ENCODE measurements around the gene SYDE1.

Gene SYDE1

GRCh38 chr19:15125232-15126067, 18.2 kb downstream of the SYDE1 start:
- DNase-seq, result peak; percentile 100

GRCh38 chr19:15126131-15126910, 19.1 kb downstream of the SYDE1 start:
- DNase-seq, result no peak

- DNase-seq, result no peak
Measured at GRCh38 chr19:15128162-15128770, 21.1 kb downstream of the SYDE1 start.

- peak; percentile 30 for DNase-seq
Measured at GRCh38 chr19:15129856-15130585, 22.8 kb downstream of the SYDE1 start.

- no peak for DNase-seq
Measured at GRCh38 chr19:15136234-15136954, 29.2 kb downstream of the SYDE1 start.

- no peak for DNase-seq
Measured at GRCh38 chr19:15137777-15138176, 30.6 kb downstream of the SYDE1 start.

- no peak for DNase-seq
Measured at GRCh38 chr19:15138427-15138826, 31.2 kb downstream of the SYDE1 start.

GRCh38 chr19:15141143-15141542, 33.9 kb downstream of the SYDE1 start:
- no peak for DNase-seq

GRCh38 chr19:15142313-15142712, 35.1 kb downstream of the SYDE1 start:
- no peak for DNase-seq

GRCh38 chr19:15144046-15144646, 36.9 kb downstream of the SYDE1 start:
- no peak for DNase-seq

GRCh38 chr19:15147090-15147489, 39.9 kb downstream of the SYDE1 start:
- DNase-seq, result no peak

- DNase-seq, result no peak
Measured at GRCh38 chr19:15149737-15150136, 42.5 kb downstream of the SYDE1 start.

GRCh38 chr19:15154002-15154612, 46.9 kb downstream of the SYDE1 start:
- peak; percentile 76 for DNase-seq

- DNase-seq, result no peak
Measured at GRCh38 chr19:15155296-15155695, 48.1 kb downstream of the SYDE1 start.

GRCh38 chr19:15156391-15156790, 49.2 kb downstream of the SYDE1 start:
- DNase-seq, result no peak

- DNase-seq, result no peak
Measured at GRCh38 chr19:15159251-15159650, 52.0 kb downstream of the SYDE1 start.

GRCh38 chr19:15161028-15161984, 54.1 kb downstream of the SYDE1 start:
- peak; percentile 82 for DNase-seq

All from NCI-H82 (cell line).